Activated B cell treated with CpG ODN at 0.5 μM for 24 hours (primary cell): ENCODE results near the gene CAND1. TPM values are rescaled to one million over a fixed set of nuclear protein-coding genes. Genes with fewer than 3 reads are reported as not detected.

Source experiments
- ATAC-seq: fragments of 200-7000 bp; cut with Tn5 transposase; one replicate; pipeline ENCODE4 v1.10.0; 2021; ENCODE audit warnings: low read depth, mild to moderate bottlenecking, moderate library complexity
- CTCF ChIA-PET: fragments of 350-600 bp; sonication (Branson Sonifier 250); formaldehyde crosslinking; loops from one replicate; lab custom pipeline; 2021; ENCODE audit warnings: antibody characterized with exemption; lab: Charles Lee
- POLR2A ChIA-PET: fragments of 350-600 bp; sonication (Branson Sonifier 250); formaldehyde crosslinking; loops from one replicate; lab custom pipeline; 2021; ENCODE audit warnings: antibody characterized with exemption; lab: Charles Lee
- DNase-seq: peaks from one replicate; pipeline ENCODE4 v3.0.0; 2022
- H3K27ac Mint-ChIP-seq: one replicate; pipeline ENCODE4 v1.8.0; 2020; ENCODE audit warnings: mixed read lengths
- H3K27me3 Mint-ChIP-seq: one replicate; pipeline ENCODE4 v1.8.0; 2021; ENCODE audit warnings: mixed read lengths
- H3K36me3 Mint-ChIP-seq: one replicate; pipeline ENCODE4 v1.8.0; 2021; ENCODE audit warnings: low read depth, mixed read lengths
- H3K4me1 Mint-ChIP-seq: one replicate; pipeline ENCODE4 v1.8.0; 2021; ENCODE audit warnings: mixed read lengths
- H3K4me3 Mint-ChIP-seq: one replicate; pipeline ENCODE4 v1.8.0; 2020; ENCODE audit warnings: mild to moderate bottlenecking, mixed read lengths
- H3K9me3 Mint-ChIP-seq: one replicate; pipeline ENCODE4 v1.8.0; 2020; ENCODE audit warnings: mixed read lengths
- intact Hi-C: fragments of 100-400 bp; cut with micrococcal nuclease; formaldehyde crosslinking; loops from one replicate; pipeline ENCODE4 v1.15.1; 2024
- total RNA-seq: library from RNA; stranded (reverse); gene quantifications from 2 replicates; pipeline ENCODE4 v1.2.3, GENCODE V29; 2022
- TF ChIP-seq, protein P1 (sequence below): fragments of 200-600 bp; IDR thresholded peaks from one replicate; pipeline ENCODE4 v1.8.0; 2022; ENCODE audit warnings: antibody characterized with exemption, mild to moderate bottlenecking

The CAND1 gene
- total RNA-seq, 1 donor from 2014 or later = 123 TPM

- ChIA-PET POLR2A (no interaction called here), CTCF (no interaction called here)
- ATAC-seq (no peak), DNase-seq (no peak)
- H3K27ac Mint-ChIP-seq = no peak overlapping the region
- no peak overlapping the region for H3K4me3 Mint-ChIP-seq
- intact Hi-C loops = no loop called here
- no peaks in the 10 kb centered on the region for H3K4me1 Mint-ChIP-seq
- no peaks in the 10 kb centered on the region for H3K36me3 Mint-ChIP-seq
- peaks cover 7% of the 10 kb centered on the region for H3K9me3 Mint-ChIP-seq
- TF ChIP-seq, protein P1, sequence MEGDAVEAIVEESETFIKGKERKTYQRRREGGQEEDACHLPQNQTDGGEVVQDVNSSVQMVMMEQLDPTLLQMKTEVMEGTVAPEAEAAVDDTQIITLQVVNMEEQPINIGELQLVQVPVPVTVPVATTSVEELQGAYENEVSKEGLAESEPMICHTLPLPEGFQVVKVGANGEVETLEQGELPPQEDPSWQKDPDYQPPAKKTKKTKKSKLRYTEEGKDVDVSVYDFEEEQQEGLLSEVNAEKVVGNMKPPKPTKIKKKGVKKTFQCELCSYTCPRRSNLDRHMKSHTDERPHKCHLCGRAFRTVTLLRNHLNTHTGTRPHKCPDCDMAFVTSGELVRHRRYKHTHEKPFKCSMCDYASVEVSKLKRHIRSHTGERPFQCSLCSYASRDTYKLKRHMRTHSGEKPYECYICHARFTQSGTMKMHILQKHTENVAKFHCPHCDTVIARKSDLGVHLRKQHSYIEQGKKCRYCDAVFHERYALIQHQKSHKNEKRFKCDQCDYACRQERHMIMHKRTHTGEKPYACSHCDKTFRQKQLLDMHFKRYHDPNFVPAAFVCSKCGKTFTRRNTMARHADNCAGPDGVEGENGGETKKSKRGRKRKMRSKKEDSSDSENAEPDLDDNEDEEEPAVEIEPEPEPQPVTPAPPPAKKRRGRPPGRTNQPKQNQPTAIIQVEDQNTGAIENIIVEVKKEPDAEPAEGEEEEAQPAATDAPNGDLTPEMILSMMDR = no peak
- H3K27me3 Mint-ChIP-seq = peaks cover 10% of the 10 kb centered on the region
Measured at GRCh38 chr12:67239061-67239460, 30.1 kb upstream of the CAND1 start.

DNA sequence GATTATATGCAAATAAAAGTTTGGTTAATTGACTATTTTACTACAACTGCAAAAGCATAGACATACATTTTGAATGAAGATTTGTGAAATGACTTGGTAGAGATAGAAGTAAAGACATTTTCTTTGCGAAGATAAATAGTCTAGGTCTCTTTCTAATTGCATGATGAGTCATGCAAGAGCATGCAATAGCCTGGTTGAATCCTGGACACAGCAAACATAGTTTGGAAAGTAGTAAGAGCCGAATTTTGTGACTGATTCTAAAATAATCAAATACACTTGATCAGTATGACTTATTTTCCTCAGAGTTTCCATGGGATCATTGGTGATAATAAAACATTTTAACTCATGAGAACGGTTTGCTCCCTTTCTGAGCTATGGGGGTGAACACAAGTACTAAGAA is 27.7 kb upstream of the CAND1 start:
- TF ChIP-seq, protein P1 = no peak
- H3K27ac Mint-ChIP-seq = no peak overlapping the region
- H3K4me1 Mint-ChIP-seq = no peaks in the 10 kb centered on the region
- no peak for ATAC-seq
- no peak overlapping the region for H3K4me3 Mint-ChIP-seq
- ChIA-PET CTCF (no interaction called here), POLR2A (no interaction called here)
- H3K9me3 Mint-ChIP-seq = no peaks in the 10 kb centered on the region
- no peaks in the 10 kb centered on the region for H3K36me3 Mint-ChIP-seq
- DNase-seq = no peak
- intact Hi-C loops = no loop called here
- peaks cover 2% of the 10 kb centered on the region for H3K27me3 Mint-ChIP-seq

- no peak for ATAC-seq
- TF ChIP-seq, protein P1 = no peak
- no peak for DNase-seq
- CTCF ChIA-PET = no interaction called here
- no peak overlapping the region for H3K27ac Mint-ChIP-seq
- peaks cover 2% of the 10 kb centered on the region for H3K27me3 Mint-ChIP-seq
- POLR2A ChIA-PET = no interaction called here
- no peaks in the 10 kb centered on the region for H3K36me3 Mint-ChIP-seq
- H3K4me1 Mint-ChIP-seq = no peaks in the 10 kb centered on the region
- H3K9me3 Mint-ChIP-seq = no peaks in the 10 kb centered on the region
- intact Hi-C loops = no loop called here
- H3K4me3 Mint-ChIP-seq = no peak overlapping the region
Measured at GRCh38 chr12:67243260-67243659, 25.9 kb upstream of the CAND1 start.

DNA sequence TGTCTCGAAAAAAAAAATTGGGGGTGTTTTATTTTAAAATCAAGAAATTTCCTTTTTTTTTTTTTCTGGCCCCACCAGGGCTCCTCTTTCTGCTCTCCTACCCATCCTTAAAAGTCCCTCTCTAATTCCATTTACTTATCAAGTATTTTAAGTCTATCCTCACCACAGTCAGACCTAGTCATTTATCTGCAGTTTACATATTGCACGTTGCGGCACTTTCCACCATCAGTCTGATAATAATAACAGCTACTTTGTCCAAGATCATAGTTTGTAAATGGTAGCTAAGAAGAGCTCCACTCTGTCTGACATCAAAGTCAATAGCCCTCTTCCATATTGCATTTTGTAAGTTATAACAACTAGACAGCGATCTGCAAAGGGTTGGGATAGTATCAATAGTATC is 23.6 kb upstream of the CAND1 start:
- H3K27ac Mint-ChIP-seq = no peak overlapping the region
- no peak for DNase-seq
- no peaks in the 10 kb centered on the region for H3K9me3 Mint-ChIP-seq
- no peaks in the 10 kb centered on the region for H3K36me3 Mint-ChIP-seq
- ChIA-PET POLR2A (no interaction called here), CTCF (no interaction called here)
- H3K27me3 Mint-ChIP-seq = peaks cover 5% of the 10 kb centered on the region
- TF ChIP-seq, protein P1 = no peak
- no peaks in the 10 kb centered on the region for H3K4me1 Mint-ChIP-seq
- H3K4me3 Mint-ChIP-seq = no peak overlapping the region
- ATAC-seq = no peak
- intact Hi-C loops = no loop called here

DNA sequence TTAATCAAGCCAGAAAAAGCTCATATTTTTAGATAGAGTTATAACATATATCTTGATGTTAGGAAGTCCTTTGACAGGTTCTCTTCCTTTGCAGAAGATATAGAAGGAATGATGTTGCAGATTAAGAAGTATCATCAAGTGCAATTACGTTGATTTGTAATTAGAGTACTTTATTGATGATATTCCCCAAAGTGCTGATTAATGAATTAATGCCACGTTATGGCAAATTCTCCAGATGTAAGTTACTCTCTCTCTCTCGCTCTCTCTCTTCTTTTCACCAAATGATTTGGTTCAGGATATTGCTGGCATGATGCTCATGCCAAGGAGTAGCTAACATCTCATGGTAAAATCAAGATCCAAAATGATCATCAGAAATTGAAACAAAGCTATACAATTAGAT is 18.1 kb upstream of the CAND1 start:
- Mint-ChIP-seq H3K36me3 (no peaks in the 10 kb centered on the region), H3K4me3 (no peak overlapping the region), H3K27ac (no peak overlapping the region), H3K4me1 (no peaks in the 10 kb centered on the region), H3K9me3 (no peaks in the 10 kb centered on the region), H3K27me3 (peaks cover 5% of the 10 kb centered on the region)
- DNase-seq (no peak), ATAC-seq (no peak)
- CTCF ChIA-PET = no interaction called here
- POLR2A ChIA-PET = no interaction called here
- intact Hi-C loops = no loop called here
- TF ChIP-seq, protein P1 = no peak
